ENCODE measurements around the gene RSF1.
"Not testable (repeated sequence)": the region's sequence is repeated elsewhere in the genome, so short reads cannot be mapped to it uniquely, and the experiment has no call there.

Gene RSF1

DNA sequence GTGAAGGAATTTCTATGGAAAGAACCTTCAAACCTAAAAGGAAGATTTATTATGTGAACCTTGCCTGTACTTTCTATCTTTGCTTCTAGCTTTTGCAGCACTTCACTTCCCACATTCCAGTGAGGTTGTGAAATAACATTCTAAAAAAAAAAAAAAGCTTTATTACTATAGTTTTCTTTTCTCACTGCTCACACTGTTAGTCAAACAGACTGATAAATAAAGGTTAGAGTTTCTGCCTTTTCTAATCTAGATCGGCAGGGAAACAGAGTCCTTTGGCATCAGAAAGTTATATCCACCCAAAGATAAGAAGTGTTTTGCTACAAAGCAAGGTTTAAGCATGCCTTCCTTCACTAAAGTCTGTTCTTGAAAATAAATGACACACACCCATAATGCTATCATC is 3.3 kb upstream of the RSF1 start:
- H3K4me1 Mint-ChIP-seq, result peaks cover 21% of the 10 kb centered on the region
- peaks cover 4% of the 10 kb centered on the region for H3K9me3 Mint-ChIP-seq
- H3K27ac Mint-ChIP-seq, result peak overlapping the region; percentile 33 to 80 (median 75)
- H3K36me3 Mint-ChIP-seq (ENCODE audit: low read depth), result peaks cover 10% of the 10 kb centered on the region
- H3K4me3 Mint-ChIP-seq, result peak overlapping the region; percentile 12 to 74 (median 53)
- TF ChIP-seq, protein P1, sequence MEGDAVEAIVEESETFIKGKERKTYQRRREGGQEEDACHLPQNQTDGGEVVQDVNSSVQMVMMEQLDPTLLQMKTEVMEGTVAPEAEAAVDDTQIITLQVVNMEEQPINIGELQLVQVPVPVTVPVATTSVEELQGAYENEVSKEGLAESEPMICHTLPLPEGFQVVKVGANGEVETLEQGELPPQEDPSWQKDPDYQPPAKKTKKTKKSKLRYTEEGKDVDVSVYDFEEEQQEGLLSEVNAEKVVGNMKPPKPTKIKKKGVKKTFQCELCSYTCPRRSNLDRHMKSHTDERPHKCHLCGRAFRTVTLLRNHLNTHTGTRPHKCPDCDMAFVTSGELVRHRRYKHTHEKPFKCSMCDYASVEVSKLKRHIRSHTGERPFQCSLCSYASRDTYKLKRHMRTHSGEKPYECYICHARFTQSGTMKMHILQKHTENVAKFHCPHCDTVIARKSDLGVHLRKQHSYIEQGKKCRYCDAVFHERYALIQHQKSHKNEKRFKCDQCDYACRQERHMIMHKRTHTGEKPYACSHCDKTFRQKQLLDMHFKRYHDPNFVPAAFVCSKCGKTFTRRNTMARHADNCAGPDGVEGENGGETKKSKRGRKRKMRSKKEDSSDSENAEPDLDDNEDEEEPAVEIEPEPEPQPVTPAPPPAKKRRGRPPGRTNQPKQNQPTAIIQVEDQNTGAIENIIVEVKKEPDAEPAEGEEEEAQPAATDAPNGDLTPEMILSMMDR (IDR thresholded peaks at IDR 0.05; ENCODE audit: unreplicated experiment in 3 of 3), result no peak
- H3K27me3 Mint-ChIP-seq (ENCODE audit: low read depth), result no peaks in the 10 kb centered on the region

DNA sequence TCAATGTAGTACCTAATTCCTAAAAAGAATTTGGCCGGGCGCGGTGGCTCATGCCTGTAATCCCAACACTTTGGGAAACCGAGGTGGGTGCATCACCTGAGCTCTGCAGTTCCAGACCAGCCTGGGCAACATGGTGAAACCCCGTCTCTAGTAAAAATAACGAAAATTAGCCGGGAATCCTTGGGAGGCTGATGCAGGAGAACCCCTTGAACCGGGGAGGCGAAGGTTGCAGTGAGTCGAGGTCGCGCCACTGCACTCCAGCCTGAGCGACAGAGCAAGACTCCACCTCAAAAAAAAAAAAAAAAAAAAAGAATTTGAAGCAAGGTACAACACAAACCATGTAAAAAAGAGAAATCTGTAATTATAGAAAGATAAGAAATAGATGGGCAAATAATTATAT is 1.6 kb upstream of the RSF1 start:
- H3K4me3 Mint-ChIP-seq, result peak overlapping the region in 2 of 3 experiments; percentile 45 to 99
- H3K9me3 Mint-ChIP-seq; H3K36me3 Mint-ChIP-seq (ENCODE audit: low read depth); H3K27me3 Mint-ChIP-seq (ENCODE audit: low read depth): not testable (repeated sequence)
- peaks cover 21% of the 10 kb centered on the region for H3K4me1 Mint-ChIP-seq
- H3K27ac Mint-ChIP-seq, result peak overlapping the region in 1 of 3 experiments; percentile 78

DNA sequence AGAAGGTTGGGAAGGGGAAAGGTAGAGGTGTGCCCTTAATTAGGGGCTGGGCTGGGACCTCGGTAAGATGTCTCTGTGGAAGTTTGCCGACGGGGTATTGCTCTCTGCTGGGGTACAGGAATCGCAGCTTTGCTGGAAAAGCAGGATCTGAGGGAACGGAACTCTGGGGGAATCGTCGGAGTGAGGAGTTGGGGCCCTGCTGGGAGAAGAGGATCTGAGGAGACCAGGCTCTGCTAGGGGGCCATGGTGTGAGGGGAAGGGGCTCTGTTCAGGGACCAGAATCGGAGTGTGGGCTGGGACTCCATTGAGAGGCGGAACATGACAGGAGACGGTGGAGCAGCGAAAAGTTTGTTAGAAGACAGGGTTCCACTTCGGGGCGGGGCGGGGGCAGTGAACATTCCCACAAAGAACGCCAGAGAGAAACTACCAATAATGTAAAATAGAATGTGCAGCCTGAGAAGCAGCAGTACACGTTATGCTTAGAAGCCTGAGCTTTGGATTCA is 878 bp upstream of the RSF1 start:
- Mint-ChIP-seq H3K9me3 (peaks cover under 1% of the 10 kb centered on the region), H3K27me3 (ENCODE audit: low read depth) (no peaks in the 10 kb centered on the region), H3K4me3 (peak overlapping the region; percentile 97 to 99 (median 99)), H3K4me1 (peaks cover 21% of the 10 kb centered on the region), H3K36me3 (ENCODE audit: low read depth) (peaks cover 5% of the 10 kb centered on the region), H3K27ac (peak overlapping the region; percentile 78 to 96 (median 93))
- TF ChIP-seq, protein P1 (IDR thresholded peaks at IDR 0.05; ENCODE audit: unreplicated experiment in 3 of 3), result no peak

DNA sequence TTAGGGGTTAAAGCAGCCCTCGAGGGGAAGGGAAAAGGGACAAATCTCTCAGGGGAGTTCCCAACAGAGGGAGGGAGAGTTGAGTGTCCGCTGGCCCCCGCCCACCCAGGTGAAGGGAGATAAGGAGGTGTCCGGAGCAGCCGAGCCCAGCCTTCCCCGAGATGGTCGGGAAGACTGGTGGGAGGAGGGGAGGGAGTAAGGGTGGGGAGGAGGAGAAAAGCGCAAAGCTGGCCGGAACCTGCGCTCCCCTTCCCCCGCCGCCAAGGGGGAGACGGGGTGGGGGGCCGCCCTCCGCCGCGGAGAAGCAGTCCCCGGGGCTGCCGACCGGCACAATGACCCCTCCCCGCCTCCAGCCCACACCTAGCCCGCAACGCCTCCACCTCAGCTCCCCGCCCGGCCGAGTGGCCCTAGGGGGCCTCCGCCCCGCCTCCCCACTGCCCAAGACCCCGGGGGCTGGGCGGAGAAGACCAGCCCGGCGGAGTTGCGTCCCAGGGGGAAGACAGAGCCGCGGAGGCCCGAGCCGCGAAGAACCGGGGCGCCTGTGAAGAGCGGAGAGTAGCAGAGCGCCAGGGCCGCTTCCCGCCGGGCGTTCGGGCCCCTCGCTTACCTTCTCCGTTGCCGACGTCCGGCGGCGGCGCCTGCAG is 479 bp downstream of the RSF1 start:
- Mint-ChIP-seq H3K36me3 (ENCODE audit: low read depth) (peaks cover 14% of the 10 kb centered on the region), H3K9me3 (peaks cover 5% of the 10 kb centered on the region), H3K4me1 (peaks cover 21% of the 10 kb centered on the region), H3K27me3 (ENCODE audit: low read depth) (no peaks in the 10 kb centered on the region), H3K27ac (peak overlapping the region; percentile 78 to 96 (median 93)), H3K4me3 (peak overlapping the region; percentile 97 to 99 (median 99))
- TF ChIP-seq, protein P1 (IDR thresholded peaks at IDR 0.05; ENCODE audit: unreplicated experiment in 3 of 3), result no peak

DNA sequence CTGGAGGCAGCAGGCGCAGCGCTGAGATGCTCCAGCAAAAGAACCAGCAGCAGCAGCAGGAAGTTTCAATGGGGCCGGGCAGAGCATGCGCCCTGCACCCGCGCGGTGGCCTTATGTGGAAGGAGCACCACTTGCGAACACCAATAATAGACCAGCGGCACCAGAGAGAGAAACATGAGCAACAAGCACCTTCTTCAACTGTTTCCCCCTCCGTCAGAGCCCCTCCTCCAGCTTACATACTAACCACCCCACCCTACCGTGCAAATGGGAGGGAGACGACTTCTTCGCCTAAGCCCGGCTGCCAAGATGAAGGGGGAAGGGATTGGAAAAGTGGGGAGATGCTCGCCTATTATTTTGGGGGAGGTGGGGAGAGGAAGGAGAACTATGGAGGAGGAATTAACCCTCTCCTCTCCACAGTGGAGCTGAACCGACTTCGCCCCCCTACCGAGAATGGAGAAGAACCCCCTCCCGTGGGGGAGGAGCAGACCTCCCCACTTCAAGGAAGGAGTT is 1.1 kb downstream of the RSF1 start:
- H3K4me3 Mint-ChIP-seq, result peak overlapping the region; percentile 97 to 99 (median 99)
- no peaks in the 10 kb centered on the region for H3K27me3 Mint-ChIP-seq (ENCODE audit: low read depth)
- peaks cover 18% of the 10 kb centered on the region for H3K4me1 Mint-ChIP-seq
- peaks cover 9% of the 10 kb centered on the region for H3K9me3 Mint-ChIP-seq
- H3K27ac Mint-ChIP-seq, result peak overlapping the region; percentile 78 to 96 (median 92)
- peaks cover 19% of the 10 kb centered on the region for H3K36me3 Mint-ChIP-seq (ENCODE audit: low read depth)
- TF ChIP-seq, protein P1 (IDR thresholded peaks at IDR 0.05; ENCODE audit: unreplicated experiment in 3 of 3), result peak in 1 of 3 experiments; percentile 21

DNA sequence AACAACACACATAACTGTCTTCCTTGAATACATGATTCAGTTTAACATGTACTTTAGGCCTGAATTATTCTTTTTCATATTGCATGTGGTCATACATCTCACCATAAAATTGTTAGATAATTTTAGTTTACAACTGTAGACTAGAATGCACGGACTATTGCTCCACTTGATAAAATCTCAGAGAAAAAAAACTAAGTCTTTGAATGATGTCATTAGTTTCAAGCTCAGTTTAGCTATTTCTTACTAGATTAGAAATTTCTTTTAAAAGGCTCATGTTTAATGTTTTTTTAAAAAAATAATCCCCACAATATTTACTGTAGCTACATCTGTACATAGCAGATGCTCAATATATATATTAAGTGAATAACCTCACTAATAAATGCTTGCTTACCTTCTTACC is 5.1 kb downstream of the RSF1 start:
- Mint-ChIP-seq H3K27me3 (ENCODE audit: low read depth) (no peaks in the 10 kb centered on the region), H3K36me3 (ENCODE audit: low read depth) (peaks cover 36% of the 10 kb centered on the region), H3K4me1 (no peaks in the 10 kb centered on the region), H3K27ac (no peak overlapping the region), H3K4me3 (no peak overlapping the region), H3K9me3 (peaks cover 13% of the 10 kb centered on the region)
- TF ChIP-seq, protein P1 (IDR thresholded peaks at IDR 0.05; ENCODE audit: unreplicated experiment in 3 of 3), result no peak
